Heart left ventricle (tissue), 13 donors: ENCODE measurements around the gene MED1.

ENCODE experiments used
- POLR2A ChIP-seq, 2 donors: fragments of 450-650 bp; IDR thresholded peaks; one replicate each; pipeline ENCODE4 v1.6.1; 2017; ENCODE audit warnings: antibody characterized with exemption in 2 of 2, mild to moderate bottlenecking in 2 of 2, moderate library complexity in 2 of 2
- TF ChIP-seq, protein P1 (sequence below), 12 donors: fragments of 200-600 bp; sonication (generic) in 4 of 12; IDR thresholded peaks; one replicate each; pipeline versions ENCODE4 v1.5.0 to v1.8.0; 2018 to 2022; ENCODE audit warnings: antibody characterized with exemption in 12 of 12, mild to moderate bottlenecking in 5 of 12
- donor health status: ischemic (EF 13 %, LVEDD 7.1; RV severe dilation, severe dysfunction).
- donor health status: DM: no; HTN: yes; CAD: no.
- donor health status: DM: no; HTN: no; CAD: no.
- donor health status: ischemic (EF 25% LVEDD 6.9; RV normal size, moderate dysfunction).
- donor health status: ischemic (EF 25% LVEDD 5.7; RV mildly dilated, moderate dysfunction).
- donor health status: ischemic (EF 35%, LVEDD 5.7; RV mildly dilated, moderate dysfunction).
- donor health status: nonischemic (EF 11% LVEDD 7.7; RV severe dilation, severe dysfunction).
- donor health status: DM: yes; HTN: yes; CAD: no.
- donor health status: PGD.
- donor health status: ischemic (EF 29% LVEDD 5.4; RV normal size, mild dysfunction).
- donor health status: nonischemic (EF 23%, LVEDD 6.1; RV moderate dilation, normal function).

DNA sequence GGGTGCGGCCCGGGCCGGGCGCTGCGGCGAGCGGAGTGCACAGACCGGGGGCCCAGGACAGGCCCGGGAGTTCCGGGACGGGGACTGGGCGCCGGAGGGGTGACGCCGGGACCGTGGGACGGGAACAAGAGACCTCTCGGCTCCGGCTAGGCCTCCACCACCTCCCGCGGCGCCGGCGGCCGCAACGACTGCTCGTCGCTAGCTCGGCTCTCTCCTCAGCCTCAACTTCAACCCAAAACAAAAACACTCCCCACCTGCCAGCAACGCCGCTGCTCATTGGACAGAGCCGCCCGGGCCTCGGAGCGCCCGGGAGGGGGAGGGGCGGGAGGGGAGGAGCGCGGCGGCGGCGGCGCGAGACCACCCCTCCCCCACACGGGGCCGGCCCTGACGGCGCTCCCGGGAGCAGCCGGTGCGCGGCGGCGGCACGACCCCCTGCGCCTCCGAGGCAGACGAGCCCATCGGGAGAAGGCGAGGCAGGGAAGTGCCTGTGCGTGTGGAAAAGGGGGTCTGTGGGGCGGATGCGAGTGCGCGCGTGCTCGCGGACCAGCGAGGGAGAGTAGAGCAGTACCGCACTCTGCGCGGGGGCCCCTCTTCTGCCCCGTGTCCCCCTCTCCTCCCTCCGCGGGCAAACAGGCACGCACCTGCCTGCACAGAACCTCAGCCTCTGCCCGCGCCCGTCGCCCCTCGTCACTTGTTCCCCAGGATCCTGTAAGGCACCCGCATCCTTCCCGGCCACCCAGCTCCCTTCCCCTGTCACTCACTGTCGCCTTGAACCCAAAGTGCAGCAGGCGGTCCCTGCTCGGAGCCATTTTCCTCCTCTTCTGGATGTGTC is 49.4 kb downstream of the MED1 start, which contains the start of gene FBXL20:
- TF ChIP-seq, protein P1, sequence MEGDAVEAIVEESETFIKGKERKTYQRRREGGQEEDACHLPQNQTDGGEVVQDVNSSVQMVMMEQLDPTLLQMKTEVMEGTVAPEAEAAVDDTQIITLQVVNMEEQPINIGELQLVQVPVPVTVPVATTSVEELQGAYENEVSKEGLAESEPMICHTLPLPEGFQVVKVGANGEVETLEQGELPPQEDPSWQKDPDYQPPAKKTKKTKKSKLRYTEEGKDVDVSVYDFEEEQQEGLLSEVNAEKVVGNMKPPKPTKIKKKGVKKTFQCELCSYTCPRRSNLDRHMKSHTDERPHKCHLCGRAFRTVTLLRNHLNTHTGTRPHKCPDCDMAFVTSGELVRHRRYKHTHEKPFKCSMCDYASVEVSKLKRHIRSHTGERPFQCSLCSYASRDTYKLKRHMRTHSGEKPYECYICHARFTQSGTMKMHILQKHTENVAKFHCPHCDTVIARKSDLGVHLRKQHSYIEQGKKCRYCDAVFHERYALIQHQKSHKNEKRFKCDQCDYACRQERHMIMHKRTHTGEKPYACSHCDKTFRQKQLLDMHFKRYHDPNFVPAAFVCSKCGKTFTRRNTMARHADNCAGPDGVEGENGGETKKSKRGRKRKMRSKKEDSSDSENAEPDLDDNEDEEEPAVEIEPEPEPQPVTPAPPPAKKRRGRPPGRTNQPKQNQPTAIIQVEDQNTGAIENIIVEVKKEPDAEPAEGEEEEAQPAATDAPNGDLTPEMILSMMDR (IDR thresholded peaks at IDR 0.05) = no peak
- TF ChIP-seq POLR2A (IDR thresholded peaks at IDR 0.05) = peak; percentile 67 to 95
